Tibial nerve (tissue), 3 donors: ENCODE data around the gene PKD2.

Experiments used
- CTCF ChIP-seq, 5 experiments: fragments of 200-600 bp in 3 of 5; fragments of 450-650 bp in 2 of 5; sonication (generic) in 3 of 5; IDR thresholded peaks; one replicate each; pipeline ENCODE4 v1.5.1; 2016 to 2019; ENCODE audit warnings: antibody characterized with exemption in 5 of 5, mild to moderate bottlenecking in 3 of 5, moderate library complexity in 2 of 5
- POLR2A ChIP-seq, 2 donors: fragments of 450-650 bp; IDR thresholded peaks; one replicate each; pipeline ENCODE4 v1.6.1; 2017; ENCODE audit warnings: antibody characterized with exemption in 2 of 2, mild to moderate bottlenecking in 2 of 2, moderate library complexity in 2 of 2

DNA sequence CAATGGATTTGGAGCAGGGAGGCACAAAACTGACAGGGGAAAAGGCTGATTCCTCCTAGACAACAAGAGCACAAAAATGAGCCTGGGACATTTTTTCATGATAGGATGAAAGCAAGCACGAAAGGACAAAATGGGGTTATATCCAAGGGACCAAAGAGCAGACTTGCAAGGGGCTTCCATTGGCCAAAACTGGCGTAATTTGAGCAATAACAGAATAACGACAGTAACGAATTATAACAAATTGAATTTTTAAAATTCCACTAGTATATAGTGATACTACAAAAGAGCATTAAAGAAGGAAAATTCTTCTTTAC, 21.6 kb upstream of the PKD2 start:
- TF ChIP-seq CTCF (IDR thresholded peaks at IDR 0.05), result no peak
- TF ChIP-seq POLR2A (IDR thresholded peaks at IDR 0.05), result no peak
